Subcutaneous adipose tissue (tissue), 4 donors: ENCODE measurements around the gene ADAMTS17. TPM values are rescaled to one million over a fixed set of nuclear protein-coding genes. Genes with fewer than 3 reads are reported as not detected.

Source experiments
- total RNA-seq, 4 donors: library from RNA; depleted of rRNA; stranded (reverse); fragments of >200 nt; gene quantifications; one replicate each; pipeline ENCODE4 v1.1.0, GENCODE V29; 2016
- TF ChIP-seq, protein P1 (sequence below): fragments of 450-650 bp; IDR thresholded peaks from one replicate; pipeline ENCODE4 v1.5.1; 2016; ENCODE audit warnings: low read depth, mild to moderate bottlenecking, control low read depth, antibody characterized with exemption, moderate library complexity

Gene ADAMTS17
- total RNA-seq, 4 donors from 2014 or later = 0.49 to 5.3 (median 2.5) TPM

DNA sequence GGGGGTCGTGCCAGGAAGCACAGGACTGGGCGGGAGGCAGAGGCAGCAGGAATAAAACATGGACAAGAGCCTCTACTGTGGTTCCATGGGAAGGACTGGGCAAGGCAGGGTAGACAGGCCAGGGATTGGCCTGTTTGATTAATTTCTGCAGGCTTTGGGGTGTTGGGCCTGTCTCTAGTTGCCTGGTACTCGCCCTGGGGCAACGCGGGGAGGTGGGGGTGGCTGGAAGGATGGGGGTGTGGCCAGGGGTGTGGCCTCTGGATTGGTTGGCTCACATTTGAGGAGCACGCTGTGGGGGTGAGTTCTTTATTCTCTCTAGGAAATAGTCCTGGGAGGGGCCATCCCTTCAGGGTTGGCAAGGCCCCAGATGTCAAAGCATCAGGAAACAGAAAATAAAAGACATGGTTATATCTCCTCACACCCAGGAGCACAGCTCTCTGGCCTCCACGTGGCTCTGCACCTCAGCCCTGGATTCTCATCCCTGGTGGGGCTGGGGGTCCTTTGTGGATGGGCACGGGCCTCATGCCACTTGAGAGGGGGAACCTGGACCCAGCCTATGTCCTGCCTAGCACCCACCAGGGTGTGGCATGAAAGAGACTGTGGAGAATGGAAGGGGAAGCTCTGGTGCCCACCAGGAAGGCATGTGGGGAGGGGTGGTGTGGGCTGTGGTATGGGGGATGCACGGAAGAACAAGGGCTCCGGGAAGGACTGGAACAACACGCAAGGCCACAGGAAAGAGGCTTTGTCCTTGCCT is 385.6 kb downstream of the ADAMTS17 start:
- TF ChIP-seq, protein P1, sequence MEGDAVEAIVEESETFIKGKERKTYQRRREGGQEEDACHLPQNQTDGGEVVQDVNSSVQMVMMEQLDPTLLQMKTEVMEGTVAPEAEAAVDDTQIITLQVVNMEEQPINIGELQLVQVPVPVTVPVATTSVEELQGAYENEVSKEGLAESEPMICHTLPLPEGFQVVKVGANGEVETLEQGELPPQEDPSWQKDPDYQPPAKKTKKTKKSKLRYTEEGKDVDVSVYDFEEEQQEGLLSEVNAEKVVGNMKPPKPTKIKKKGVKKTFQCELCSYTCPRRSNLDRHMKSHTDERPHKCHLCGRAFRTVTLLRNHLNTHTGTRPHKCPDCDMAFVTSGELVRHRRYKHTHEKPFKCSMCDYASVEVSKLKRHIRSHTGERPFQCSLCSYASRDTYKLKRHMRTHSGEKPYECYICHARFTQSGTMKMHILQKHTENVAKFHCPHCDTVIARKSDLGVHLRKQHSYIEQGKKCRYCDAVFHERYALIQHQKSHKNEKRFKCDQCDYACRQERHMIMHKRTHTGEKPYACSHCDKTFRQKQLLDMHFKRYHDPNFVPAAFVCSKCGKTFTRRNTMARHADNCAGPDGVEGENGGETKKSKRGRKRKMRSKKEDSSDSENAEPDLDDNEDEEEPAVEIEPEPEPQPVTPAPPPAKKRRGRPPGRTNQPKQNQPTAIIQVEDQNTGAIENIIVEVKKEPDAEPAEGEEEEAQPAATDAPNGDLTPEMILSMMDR = no peak

DNA sequence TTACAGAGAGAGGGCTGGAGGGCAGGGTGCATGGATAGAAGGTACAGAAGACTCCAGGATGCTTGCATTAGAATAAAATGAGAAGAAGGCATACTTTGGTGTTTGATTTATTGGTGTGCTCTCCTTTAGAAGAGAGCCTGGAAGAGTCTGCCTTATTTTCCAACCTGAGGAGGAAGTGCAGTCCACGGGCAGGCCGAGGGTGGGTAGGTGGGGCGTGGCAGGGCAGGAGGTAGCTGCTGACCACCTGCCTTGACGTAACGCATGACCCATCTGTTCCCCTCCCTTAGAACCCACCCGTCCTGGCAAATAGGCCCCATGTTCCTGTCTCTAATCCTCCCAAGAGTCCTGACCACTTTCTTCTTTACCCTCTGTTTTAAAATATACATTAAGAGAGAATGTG is 386.2 kb downstream of the ADAMTS17 start:
- TF ChIP-seq, protein P1 = no peak

GRCh38 chr15:99955181-99955525 is 386.6 kb downstream of the ADAMTS17 start:
- TF ChIP-seq, protein P1 = no peak

- TF ChIP-seq, protein P1 = no peak
Measured at GRCh38 chr15:99954361-99955180, 387.2 kb downstream of the ADAMTS17 start.

GRCh38 chr15:99953886-99954285 is 387.9 kb downstream of the ADAMTS17 start:
- TF ChIP-seq, protein P1 = no peak

GRCh38 chr15:99951511-99951910 is 390.3 kb downstream of the ADAMTS17 start:
- TF ChIP-seq, protein P1 = no peak

DNA sequence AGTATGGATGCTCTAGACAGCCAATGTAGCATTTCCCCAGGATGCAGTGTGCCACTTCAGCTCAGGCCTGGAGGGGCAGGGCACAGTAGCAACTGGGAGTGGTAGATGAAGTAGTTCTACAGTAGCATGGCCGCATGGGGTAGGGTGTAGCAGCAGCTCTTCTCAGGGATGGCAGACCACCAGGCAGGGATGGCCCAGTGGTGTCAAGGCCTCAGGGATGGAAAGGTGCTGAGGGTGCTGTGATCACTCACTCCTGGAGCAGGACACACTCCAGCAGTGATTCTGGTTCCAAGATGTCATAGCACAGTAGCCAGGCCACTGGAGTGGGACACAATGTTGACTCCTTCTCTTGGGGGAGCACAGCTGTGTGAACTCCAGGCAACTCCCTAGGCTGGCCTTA is 397.6 kb downstream of the ADAMTS17 start:
- TF ChIP-seq, protein P1 = no peak
